HG03432 (cell line): ENCODE data around the gene DENND4A.
"Not testable (repeated sequence)": the region's sequence is repeated elsewhere in the genome, so short reads cannot be mapped to it uniquely, and the experiment has no call there.

Experiments
- ATAC-seq: cut with Tn5 transposase; IDR thresholded peaks from one replicate; pipeline ENCODE4 v1.9.1; 2021; ENCODE audit warnings: mild to moderate bottlenecking, moderate library complexity; ENCODE audit not compliant: unreplicated experiment

The DENND4A gene

GRCh38 chr15:65819563-65819960 is 27.5 kb upstream of the DENND4A start:
- no peak for ATAC-seq

GRCh38 chr15:65818927-65819562 is 27.0 kb upstream of the DENND4A start:
- peak; percentile 66 for ATAC-seq

GRCh38 chr15:65816441-65816840 is 24.3 kb upstream of the DENND4A start:
- ATAC-seq: no peak

- not testable (repeated sequence) for ATAC-seq
These were observed 23.9 kb upstream of the DENND4A start for GRCh38 chr15:65816008-65816407.

- ATAC-seq: not testable (repeated sequence)
These were observed 22.2 kb upstream of the DENND4A start for GRCh38 chr15:65814271-65814670.

GRCh38 chr15:65812916-65813315 is 20.8 kb upstream of the DENND4A start:
- no peak for ATAC-seq

- ATAC-seq: no peak
These were observed 20.4 kb upstream of the DENND4A start for GRCh38 chr15:65812467-65812866.

GRCh38 chr15:65811835-65812234 is 19.7 kb upstream of the DENND4A start:
- ATAC-seq: no peak

GRCh38 chr15:65811011-65811733 is 19.1 kb upstream of the DENND4A start:
- not testable (repeated sequence) for ATAC-seq

- ATAC-seq: no peak
These were observed 14.3 kb upstream of the DENND4A start for GRCh38 chr15:65806397-65806796.

GRCh38 chr15:65805019-65805745 is 13.1 kb upstream of the DENND4A start:
- ATAC-seq: no peak

GRCh38 chr15:65804252-65804931 is 12.3 kb upstream of the DENND4A start:
- ATAC-seq: no peak

GRCh38 chr15:65801229-65801805 is 9.2 kb upstream of the DENND4A start:
- ATAC-seq: no peak

- no peak for ATAC-seq
These were observed 4.6 kb upstream of the DENND4A start for GRCh38 chr15:65796610-65797078.

- ATAC-seq: no peak
These were observed 3.6 kb upstream of the DENND4A start for GRCh38 chr15:65795663-65796216.

GRCh38 chr15:65793818-65794104 is 1.7 kb upstream of the DENND4A start:
- no peak for ATAC-seq

- ATAC-seq: no peak
These were observed 1.1 kb upstream of the DENND4A start for GRCh38 chr15:65792988-65793817.

- no peak for ATAC-seq
These were observed 557 bp downstream of the DENND4A start for GRCh38 chr15:65791335-65792137.

GRCh38 chr15:65790694-65791334 is 1.3 kb downstream of the DENND4A start:
- no peak for ATAC-seq
